Superior temporal gyrus (tissue), 1 donor: Measurements from ENCODE around the gene FCHO1.
"Not testable (repeated sequence)": the region's sequence is repeated elsewhere in the genome, so short reads cannot be mapped to it uniquely, and the experiment has no call there.

Experiments used
- DNase-seq: peaks from one replicate; pipeline ENCODE4 v3.0.0-alpha.2; 2016; ENCODE audit errors: extremely low spot score

FCHO1 gene

GRCh38 chr19:17762505-17763229 lies 11.4 kb downstream of the FCHO1 start:
- DNase-seq: peak; percentile 69

GRCh38 chr19:17764348-17764747 lies 13.1 kb downstream of the FCHO1 start:
- no peak for DNase-seq

GRCh38 chr19:17765069-17765618 lies 13.9 kb downstream of the FCHO1 start:
- no peak for DNase-seq

DNA sequence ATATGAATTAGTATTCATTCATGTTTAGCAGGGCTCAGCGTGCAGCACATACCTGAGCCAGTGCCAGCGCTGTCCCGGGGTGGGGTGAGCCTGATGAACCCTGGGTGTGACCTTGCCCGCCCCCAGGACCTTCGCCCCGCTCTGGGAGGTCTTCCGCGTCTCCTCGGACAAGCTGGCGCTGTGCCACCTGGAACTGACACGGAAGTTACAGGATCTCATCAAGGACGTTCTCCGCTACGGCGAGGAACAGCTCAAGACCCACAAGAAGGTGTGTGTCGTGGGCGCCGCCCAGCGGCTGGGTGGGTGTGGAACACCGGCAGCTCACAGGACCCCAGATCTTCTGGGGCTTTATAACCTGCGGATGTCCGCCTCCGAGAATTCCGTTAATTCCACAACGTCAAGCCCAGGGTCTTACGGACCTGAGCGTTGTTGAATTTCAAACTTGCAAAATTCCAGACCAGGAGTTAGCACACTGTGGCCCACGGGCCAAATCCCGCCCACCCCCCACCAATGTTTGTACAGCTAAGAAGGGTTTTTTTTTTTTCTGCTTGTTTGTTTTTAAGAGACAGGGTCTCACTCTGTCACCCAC lies 15.4 kb downstream of the FCHO1 start:
- DNase-seq: peak; percentile 78

- DNase-seq: peak; percentile 76
Measured at GRCh38 chr19:17767559-17767958, 16.3 kb downstream of the FCHO1 start.

- DNase-seq: no peak
Measured at GRCh38 chr19:17770613-17771012, 19.3 kb downstream of the FCHO1 start.

DNA sequence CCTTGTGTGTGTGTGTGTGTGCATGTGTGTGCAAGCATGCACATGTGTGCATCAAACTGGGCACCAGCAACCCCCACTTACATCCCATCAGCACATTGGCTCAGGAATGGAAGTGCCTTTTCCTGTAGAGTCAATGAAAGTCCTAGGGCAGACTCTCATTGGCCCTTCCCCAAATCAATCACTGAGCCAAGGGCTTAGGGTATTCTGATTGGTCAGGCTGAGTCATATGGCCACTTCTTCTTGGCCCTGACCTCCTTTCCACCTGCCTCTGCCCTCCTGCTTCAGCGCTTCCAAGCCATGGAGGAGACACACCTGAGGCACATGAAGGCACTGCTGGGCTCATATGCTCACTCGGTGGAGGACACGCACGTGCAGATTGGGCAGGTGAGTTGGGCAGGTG lies 20.9 kb downstream of the FCHO1 start:
- DNase-seq: no peak

GRCh38 chr19:17775245-17775927 lies 24.1 kb downstream of the FCHO1 start:
- DNase-seq: peak; percentile 47

GRCh38 chr19:17775991-17776803 lies 24.9 kb downstream of the FCHO1 start:
- DNase-seq: no peak

DNA sequence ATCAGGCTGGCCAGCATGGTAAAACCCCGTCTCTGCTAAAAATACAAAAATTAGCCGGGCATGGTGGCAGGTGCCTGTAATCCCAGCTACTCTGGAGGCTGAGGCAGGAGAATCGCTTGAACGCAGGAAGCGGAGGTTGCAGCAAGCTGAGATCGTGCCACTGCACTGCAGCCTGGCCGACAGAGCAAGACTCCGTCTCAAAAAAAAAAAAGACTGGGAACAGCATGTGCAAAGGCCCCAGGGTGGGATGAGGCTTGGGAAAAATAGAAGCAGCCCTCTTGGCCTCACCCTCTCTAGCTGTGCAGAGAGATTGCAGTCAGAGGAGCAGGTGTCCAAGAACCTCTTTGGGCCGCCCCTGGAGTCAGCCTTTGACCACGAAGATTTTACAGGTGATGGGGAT lies 26.6 kb downstream of the FCHO1 start:
- not testable (repeated sequence) for DNase-seq

GRCh38 chr19:17778251-17778967 lies 27.1 kb downstream of the FCHO1 start:
- no peak for DNase-seq

DNA sequence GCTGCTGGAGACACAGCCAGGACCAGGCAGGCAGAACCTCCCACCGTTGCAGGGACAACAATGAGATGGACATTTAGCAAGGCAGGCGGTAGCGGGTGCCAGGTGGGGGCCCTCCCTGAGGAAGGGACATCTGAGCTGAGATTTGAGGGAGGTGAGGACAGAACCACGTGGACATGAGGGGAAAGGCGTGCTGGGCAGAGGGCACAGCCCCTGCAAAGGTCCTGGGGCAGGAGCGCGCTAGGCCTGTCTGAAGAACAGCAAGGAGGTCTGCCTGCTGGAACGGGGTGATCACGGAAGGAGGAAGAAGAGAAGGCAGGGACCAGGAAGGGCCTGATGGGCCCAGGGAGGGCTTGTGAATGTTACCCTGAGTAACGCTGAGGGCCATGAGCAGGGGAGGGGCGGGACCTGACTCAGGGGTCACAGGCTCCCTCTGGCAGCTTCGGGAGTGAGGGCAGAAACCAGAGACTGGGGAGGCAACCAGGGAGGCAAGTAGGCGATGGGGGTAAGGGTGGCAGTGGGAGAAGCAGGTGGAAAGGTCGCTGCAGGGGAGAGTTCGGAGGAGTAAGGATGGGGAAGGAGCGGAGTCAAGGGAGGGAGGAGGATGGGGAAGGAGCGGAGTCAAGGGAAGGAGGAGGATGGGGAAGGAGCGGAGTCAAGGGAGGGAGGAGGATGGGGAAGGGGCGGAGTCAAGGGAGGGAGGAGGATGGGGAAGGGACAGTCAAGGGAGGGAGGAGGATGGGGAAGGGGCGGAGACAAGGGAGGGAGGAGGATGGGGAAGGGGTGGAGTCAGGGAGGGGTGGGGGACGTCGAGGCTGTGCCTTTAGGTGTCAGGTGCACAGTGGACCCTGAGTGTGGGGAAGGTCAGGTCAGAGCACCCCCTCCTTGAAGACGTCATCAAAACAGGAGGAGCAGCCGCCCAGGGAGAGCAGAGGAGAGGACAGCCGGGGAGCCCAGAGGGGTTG lies 28.0 kb downstream of the FCHO1 start:
- DNase-seq: no peak

DNA sequence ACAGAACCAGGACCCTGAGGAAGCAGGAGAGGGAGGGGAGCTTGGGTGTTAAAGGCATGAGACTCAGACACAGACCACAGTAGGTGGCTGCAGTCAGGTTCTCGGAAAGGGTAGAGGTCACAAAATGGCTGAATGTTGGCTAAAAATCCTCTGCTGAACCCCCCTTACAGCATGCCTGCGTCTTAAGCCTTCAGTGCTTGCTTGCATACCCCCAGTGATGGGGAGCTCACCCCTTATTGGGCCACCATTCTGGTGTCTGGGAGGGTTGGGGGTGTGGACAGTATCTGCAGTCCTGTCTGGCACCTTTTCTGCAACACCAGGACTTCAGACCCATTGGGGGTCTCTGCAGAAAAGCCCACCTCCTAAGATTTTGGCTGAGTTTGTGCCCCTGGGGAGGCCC lies 29.5 kb downstream of the FCHO1 start:
- DNase-seq: no peak

GRCh38 chr19:17783721-17784120 lies 32.4 kb downstream of the FCHO1 start:
- DNase-seq: not testable (repeated sequence)

- peak; percentile 80 for DNase-seq
Measured at GRCh38 chr19:17784201-17785008, 33.1 kb downstream of the FCHO1 start.

DNA sequence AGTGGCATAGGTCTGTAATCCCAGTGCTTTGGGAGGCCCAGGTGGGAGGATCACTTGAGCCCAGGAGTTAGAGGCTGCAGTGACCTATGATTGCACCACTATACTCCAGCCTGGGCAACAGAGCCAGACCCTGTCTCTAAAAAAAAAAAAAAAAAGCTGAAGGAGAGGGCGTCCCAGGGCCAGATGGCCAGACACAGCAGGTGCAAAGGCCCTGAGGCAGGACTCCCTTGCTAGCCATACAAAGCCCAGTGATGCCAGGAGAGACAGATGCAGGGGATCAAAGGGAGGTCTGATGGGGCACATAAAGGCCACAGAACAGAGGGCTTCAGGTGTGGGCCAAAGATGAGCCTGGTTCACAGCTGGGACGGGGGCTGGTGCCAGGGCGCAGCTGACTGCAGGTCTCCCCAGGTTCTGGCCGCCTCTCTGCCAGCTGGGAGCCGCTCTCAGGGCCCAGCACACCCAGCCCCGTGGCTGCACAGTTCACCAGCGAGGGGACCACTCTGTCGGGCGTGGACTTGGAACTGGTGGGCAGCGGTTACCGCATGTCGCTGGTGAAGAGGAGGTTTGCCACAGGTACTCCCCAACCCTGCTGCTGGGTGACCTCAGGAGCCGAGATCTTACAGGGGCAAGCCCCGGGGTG lies 36.1 kb downstream of the FCHO1 start:
- DNase-seq: no peak

GRCh38 chr19:17788632-17789031 lies 37.4 kb downstream of the FCHO1 start:
- no peak for DNase-seq

- DNase-seq: no peak
Measured at GRCh38 chr19:17790059-17790780, 38.9 kb downstream of the FCHO1 start.
